Mononuclear cell (primary cell): ENCODE results near the gene LY6G6D. TPM values are rescaled to one million over a fixed set of nuclear protein-coding genes. Genes with fewer than 3 reads are reported as not detected.
A peak's percentile ranks its signal among the peaks of the same experiment; 100 is the strongest.

Experiments used
- H3K27me3 ChIP-seq: 2 replicates; pipeline ENCODE4 v1.6.0; 2011; ENCODE audit warnings: low read length, control low read depth; ENCODE audit not compliant: insufficient read depth
- H3K4me1 ChIP-seq: 2 replicates; pipeline ENCODE4 v1.5.1; 2011; ENCODE audit warnings: mild to moderate bottlenecking, low read length, control low read depth; ENCODE audit not compliant: insufficient read depth
- H3K4me3 ChIP-seq: 2 replicates; pipeline ENCODE4 v1.5.1; 2011; ENCODE audit warnings: mild to moderate bottlenecking, low read length, moderate library complexity
- H3K9me3 ChIP-seq: 2 replicates; pipeline ENCODE4 v1.5.1; 2011; ENCODE audit warnings: low read depth, mild to moderate bottlenecking, control low read depth, low read length
- total RNA-seq: library from RNA; depleted of rRNA; stranded (reverse); fragments of >200 nt; gene quantifications from one replicate; pipeline ENCODE4 v1.2.3, GENCODE V29; 2012

LY6G6D gene
- total RNA-seq, 1 donor: 1.0 TPM

DNA sequence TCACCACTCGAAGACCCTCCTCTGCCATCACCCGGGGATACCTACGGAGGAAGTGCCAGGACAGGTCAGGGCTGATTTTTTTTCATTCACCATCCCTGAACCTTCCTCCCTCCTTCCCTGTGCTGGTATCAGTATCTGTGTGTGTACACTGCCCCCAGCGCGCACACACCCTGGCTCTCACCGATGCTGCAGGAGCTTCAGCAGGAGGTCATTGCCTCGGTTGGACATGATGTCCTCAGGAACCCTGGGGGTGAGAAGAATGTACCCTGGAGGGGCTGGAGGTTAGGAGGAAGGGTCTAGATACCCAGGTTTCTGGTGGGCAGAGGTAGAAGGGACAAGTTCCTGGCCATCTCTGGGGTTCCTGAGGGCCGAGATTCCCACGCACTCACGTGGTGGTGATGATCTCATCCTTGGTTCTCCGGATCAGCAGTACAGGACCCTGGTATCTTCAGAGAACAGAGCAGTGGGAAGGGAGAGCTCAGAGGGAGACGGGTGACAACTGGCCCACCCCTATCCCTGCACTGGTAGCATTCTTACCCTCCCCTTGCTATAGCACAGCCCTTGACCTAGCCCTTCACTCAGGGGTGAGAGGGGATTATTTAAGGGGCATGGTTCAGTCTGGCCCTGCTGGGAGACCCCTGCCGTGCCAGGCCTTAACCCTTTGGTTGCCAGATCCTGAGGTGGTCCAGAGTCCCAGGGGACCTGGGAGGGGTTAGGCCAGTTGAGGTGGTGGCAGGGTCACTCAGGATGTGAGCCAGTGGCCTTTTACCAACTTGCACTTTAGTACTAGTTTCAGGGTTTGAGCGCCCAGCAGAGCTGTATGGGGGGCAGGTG, 27.1 kb upstream of the LY6G6D start:
- no peak overlapping the region for H3K4me3 ChIP-seq
- peaks cover 15% of the 10 kb centered on the region for H3K4me1 ChIP-seq

DNA sequence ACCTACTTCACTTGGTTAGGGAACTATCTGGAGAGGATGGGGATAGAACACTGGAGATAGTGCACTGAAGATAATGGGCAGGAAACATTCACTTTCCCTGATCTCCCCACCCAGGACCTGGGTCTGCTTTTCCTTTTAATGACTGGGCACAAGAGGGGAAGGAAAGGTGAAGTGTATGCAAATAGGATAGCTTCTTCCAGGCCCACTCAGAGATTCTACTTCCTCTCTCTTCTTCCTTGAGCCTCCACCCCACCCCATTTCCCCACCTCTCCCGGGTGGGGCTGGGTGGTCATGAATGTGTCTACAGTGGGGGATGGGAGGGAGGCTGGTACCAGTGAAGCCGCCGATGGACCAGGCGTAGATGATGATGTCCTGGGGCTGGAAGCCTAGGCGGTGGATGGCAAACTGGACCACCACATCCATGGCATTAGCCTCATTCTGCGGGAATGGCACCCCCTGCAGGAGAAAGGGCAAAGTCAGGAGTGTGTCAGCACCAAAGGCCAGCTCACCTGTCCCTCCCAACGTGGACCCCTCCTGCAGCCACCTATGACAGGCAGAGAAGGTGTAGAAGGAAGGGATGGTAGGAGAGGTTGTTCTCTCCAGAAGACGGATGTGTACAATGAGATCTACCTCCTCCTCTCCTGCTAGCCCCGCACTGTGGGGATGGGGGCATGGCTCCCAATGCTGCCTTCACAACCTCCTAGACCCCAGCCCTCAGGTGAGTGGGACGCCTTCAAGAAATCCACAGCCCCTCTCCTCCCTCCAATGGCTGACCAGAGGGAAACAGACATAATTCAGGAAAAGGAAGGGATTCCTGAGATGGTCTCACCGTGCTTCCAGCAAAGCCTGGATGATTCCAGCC, 25.7 kb upstream of the LY6G6D start:
- Histone ChIP-seq H3K9me3 (no peaks in the 10 kb centered on the region), H3K27me3 (no peaks in the 10 kb centered on the region), H3K4me3 (no peak overlapping the region), H3K4me1 (peaks cover 12% of the 10 kb centered on the region)

More for the DNA sequence above, 27.1 kb upstream of the LY6G6D start:
- no peaks in the 10 kb centered on the region for H3K27me3 ChIP-seq
- no peaks in the 10 kb centered on the region for H3K9me3 ChIP-seq

DNA sequence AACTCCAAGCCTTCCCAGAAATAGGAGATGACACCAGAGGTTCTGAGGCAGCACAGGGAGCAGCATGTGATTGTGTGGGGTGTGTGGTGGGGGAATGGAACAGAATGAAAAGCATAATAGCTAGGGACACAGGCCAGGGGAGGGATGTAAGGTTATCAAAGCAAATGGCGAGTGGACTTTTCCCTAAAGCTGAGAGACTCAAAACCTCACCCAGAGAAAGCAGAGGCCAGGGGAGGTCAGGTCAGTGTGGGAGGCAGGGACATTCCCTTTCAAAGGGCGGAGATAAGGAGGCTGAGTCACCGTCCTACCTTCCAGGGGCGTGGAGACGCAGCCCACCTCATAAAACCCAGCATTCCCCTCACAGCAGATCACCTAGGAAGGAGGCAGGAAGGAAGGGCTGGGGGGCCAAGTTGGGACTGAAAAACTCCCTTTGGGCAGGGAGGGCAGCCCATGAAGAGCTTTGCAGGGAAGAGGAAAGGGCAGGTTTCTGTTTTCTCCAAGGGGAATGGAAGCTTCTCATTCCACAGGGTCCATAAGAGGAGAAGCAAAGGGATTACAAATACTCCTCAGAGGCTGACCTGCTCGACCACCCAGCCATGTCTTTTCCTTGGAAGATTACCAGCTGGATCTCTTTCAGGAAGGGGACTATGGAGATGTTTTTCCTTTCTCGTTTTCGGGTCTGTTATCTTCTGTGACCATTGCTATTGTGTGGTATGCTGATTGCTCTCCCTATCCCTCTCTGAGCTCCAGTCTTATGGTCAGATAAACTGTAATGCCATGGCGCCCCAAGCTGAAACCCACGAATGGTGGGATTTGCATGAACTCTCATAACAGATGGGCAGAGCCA, 24.7 kb upstream of the LY6G6D start:
- Histone ChIP-seq H3K27me3 (no peaks in the 10 kb centered on the region), H3K4me3 (no peak overlapping the region), H3K4me1 (peaks cover 12% of the 10 kb centered on the region), H3K9me3 (no peaks in the 10 kb centered on the region)

DNA sequence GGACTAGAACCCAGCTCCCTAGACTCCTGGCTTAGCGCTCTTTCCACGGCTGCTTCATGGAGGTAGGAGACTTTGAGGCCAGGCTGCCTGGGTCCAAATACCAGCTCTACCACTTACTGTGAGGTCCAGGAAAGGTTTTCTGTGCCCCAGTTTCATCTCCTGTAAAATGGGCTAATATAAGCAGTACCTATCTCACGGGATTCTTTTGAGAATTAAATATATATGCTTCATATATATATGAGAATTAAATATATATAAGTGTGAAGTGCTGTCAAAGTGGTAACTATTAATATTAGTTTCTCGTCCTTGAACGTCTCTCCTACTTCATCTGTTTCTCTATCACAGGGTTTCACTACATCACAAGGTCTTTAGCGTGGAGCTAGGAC, 24.1 kb upstream of the LY6G6D start:
- no peak overlapping the region for H3K4me3 ChIP-seq
- H3K4me1 ChIP-seq: peaks cover 12% of the 10 kb centered on the region
- H3K9me3 ChIP-seq: no peaks in the 10 kb centered on the region
- H3K27me3 ChIP-seq: no peaks in the 10 kb centered on the region

DNA sequence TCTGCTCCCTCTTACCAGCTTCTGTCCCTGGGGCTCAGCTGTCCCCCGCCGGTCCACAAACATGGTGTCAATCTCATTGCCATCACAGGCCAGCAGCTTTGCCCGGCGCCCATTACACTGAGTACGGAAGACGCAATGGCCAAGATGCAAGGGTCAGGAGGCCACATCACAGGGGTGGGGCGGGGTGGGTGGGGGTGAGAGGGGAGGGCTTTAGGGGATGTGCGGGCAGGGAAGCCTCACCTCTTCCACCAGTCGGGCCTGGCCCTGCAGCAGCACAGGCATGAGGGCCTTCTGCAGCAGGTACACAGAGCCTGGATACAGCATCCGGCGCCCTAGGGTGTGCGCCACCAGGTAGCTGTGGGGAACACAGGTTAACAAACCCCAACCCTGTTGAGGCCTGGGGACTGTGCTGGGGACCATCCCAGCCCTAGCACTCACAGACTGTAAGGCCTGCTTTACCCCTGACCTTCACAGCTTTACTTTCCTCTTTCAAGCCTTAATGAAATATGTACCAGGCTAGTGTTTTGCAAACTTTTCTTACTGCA, 23.5 kb upstream of the LY6G6D start:
- no peak overlapping the region for H3K4me3 ChIP-seq
- no peaks in the 10 kb centered on the region for H3K27me3 ChIP-seq
- H3K9me3 ChIP-seq: no peaks in the 10 kb centered on the region

DNA sequence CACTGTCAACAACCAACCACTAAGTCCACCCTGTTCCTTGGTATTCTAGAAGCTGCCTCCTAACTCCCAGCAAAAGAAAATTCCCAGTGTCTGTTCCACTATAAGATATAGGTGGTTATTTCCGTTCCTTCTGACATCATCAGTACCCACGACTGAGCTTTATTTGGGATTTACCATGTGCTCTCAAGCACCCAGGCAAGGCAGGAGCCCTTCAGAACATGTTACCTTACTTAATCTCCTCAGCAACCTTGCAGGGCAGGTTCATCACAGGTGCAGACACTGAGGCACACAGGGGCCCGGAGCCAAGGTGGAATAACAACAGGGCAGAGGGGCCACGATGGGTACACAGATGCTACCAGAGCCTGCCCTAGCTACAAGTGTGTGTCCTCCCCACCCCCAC, 22.8 kb upstream of the LY6G6D start:
- Histone ChIP-seq H3K27me3 (no peaks in the 10 kb centered on the region), H3K4me1 (peaks cover 12% of the 10 kb centered on the region), H3K4me3 (no peak overlapping the region), H3K9me3 (no peaks in the 10 kb centered on the region)

More for the DNA sequence above, 23.5 kb upstream of the LY6G6D start:
- H3K4me1 ChIP-seq: peaks cover 12% of the 10 kb centered on the region

DNA sequence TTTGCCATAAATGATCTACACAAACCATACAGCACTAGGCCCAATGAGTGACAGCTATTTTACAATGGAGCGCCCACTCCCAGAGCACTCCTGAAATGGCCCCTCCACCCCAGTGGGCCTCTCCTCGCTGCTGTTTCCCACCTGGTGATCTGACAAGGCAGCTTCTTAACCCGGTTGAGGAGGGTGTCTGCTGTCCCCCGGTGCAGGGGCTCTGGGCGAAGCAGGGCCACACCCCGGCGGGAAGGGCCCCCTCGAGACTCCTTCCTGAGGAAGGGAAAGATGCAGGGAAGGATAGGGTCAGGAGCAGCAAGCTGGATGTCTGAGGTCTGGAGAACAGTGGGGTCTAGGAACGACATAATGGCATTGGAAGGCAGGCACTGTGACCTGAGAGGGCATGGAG, 22.3 kb upstream of the LY6G6D start:
- Histone ChIP-seq H3K4me3 (no peak overlapping the region), H3K27me3 (no peaks in the 10 kb centered on the region), H3K9me3 (no peaks in the 10 kb centered on the region), H3K4me1 (peaks cover 12% of the 10 kb centered on the region)

DNA sequence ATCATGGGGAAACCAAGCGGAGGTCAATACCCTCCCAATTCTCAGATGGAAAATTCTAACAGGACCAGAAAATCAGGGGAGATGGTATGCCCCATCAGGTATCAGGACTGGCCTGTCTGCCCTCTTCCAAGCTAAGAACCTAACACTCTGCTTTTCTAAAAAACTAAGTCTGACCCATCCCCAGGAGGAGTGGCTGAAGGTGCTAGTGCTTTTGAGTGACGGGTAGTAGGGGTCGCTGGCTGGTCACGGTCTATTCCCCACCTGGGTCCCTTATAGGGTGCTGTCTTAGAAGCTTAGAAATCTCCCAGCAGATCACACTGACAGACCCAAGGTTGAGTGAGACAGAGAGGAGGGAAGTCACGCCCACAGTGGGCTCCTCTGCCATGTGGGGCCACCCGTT, 21.6 kb upstream of the LY6G6D start:
- Histone ChIP-seq H3K9me3 (no peaks in the 10 kb centered on the region), H3K27me3 (no peaks in the 10 kb centered on the region), H3K4me1 (peaks cover 12% of the 10 kb centered on the region), H3K4me3 (no peak overlapping the region)

DNA sequence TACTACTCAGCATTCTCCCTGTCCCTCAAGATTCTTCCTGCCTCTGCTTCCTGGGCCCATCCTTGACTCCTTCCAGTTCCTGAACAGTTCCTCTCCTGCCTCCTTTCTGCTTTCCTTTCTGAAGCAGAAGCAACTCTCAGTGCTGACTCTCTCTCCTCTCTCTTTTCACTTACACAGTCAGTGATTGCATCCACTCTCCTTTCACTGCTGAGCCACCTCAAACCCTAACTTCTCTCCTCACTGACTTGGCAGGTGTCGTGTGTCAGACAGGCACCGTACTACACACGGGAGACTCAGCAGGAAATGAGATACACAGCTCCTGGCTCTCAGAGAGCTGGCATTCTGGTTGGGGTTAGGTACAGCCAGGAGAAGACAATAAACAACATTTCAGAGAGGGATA, 17.6 kb upstream of the LY6G6D start:
- Histone ChIP-seq H3K27me3 (no peaks in the 10 kb centered on the region), H3K4me3 (no peak overlapping the region), H3K9me3 (no peaks in the 10 kb centered on the region), H3K4me1 (peaks cover 19% of the 10 kb centered on the region)

DNA sequence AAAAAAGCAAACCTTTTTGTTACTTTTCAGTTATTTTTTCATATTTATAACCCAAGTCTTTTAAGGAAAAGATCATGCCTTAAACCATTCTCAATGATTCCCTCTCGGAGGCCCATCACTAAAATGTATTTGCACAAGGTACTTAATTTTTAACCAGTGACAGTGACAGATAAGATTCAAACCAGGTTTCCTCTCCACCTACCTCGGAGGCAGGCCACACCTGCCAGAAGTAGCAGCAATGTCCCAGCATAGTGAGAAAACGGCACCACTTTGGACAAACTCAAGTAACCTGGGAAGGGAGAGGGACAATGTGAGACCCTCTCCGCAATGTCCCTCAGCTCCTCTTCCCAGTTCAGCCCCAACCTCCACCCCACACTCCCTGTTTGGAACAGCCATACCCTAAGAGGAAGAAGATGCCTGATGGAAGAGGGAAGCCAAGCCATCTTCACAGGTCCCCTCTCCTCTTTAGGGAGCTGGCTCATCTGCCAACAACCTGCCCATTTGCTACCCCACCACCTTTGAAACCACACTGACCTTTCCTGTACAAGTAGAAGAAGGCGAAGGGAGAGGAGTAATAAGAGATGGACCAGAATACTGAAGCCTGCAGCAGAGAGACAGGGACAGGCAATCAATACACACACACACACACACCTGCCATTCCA, 14.3 kb upstream of the LY6G6D start:
- Histone ChIP-seq H3K4me1 (peaks cover 26% of the 10 kb centered on the region), H3K27me3 (no peaks in the 10 kb centered on the region), H3K9me3 (no peaks in the 10 kb centered on the region), H3K4me3 (no peak overlapping the region)

DNA sequence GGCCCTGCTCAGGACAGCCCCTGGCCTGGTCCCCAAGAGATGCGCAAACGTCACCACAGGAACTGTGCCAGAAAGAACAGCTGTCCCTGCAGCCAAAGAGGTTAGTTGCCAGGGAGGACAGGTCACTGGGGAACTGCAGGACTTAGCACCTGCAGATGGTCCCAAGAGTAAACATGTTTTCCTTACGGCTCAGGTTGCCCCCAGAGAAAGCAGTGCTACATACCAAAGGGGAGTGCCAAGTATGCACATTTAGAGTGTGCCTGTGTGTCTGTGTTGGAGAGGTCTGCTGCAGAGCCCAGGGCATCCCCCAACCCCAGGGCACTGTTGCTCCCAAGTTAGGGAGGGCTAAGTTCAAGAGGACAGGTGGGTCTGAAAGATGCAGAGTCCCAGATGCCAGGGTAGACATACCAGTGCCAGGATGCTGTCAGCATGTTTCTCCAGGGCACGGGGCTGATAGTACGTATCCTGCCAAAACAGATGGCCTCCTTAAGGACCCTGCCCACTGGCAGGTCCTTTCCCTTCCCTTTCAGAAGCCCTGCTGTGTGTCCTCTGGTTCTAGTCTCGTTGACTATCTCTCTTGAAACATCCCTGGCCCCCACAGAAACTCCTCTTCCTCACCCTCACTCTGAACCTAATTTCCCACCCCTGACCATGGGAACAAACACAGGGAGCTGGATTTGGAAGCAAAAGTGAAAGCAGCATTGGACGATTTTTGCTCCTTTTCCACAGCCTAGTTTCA, 13.3 kb upstream of the LY6G6D start:
- Histone ChIP-seq H3K27me3 (no peaks in the 10 kb centered on the region), H3K4me1 (peaks cover 26% of the 10 kb centered on the region), H3K9me3 (no peaks in the 10 kb centered on the region), H3K4me3 (peak overlapping the region; percentile 92)

DNA sequence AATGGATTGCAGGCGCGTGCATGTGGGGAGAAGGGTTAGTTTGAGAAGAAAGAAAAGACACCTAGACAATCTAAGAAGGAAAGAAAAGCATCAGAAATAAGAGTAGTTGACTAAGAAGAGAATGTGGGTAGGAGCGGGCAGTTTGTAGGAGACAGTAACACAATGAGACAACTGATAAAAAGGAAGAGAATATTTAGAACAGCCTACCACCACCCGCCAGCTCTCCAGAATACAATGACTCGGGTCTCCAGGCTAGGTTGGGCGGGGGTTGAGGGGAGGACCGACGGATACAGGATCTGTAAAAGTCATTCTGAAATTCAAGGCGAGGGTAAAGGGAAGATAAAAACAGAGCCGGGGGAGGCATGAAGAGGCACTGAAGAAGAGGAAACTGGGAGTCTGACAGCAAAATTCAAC, 12.7 kb upstream of the LY6G6D start:
- Histone ChIP-seq H3K9me3 (no peaks in the 10 kb centered on the region), H3K4me1 (peaks cover 26% of the 10 kb centered on the region), H3K4me3 (peak overlapping the region; percentile 92), H3K27me3 (no peaks in the 10 kb centered on the region)

DNA sequence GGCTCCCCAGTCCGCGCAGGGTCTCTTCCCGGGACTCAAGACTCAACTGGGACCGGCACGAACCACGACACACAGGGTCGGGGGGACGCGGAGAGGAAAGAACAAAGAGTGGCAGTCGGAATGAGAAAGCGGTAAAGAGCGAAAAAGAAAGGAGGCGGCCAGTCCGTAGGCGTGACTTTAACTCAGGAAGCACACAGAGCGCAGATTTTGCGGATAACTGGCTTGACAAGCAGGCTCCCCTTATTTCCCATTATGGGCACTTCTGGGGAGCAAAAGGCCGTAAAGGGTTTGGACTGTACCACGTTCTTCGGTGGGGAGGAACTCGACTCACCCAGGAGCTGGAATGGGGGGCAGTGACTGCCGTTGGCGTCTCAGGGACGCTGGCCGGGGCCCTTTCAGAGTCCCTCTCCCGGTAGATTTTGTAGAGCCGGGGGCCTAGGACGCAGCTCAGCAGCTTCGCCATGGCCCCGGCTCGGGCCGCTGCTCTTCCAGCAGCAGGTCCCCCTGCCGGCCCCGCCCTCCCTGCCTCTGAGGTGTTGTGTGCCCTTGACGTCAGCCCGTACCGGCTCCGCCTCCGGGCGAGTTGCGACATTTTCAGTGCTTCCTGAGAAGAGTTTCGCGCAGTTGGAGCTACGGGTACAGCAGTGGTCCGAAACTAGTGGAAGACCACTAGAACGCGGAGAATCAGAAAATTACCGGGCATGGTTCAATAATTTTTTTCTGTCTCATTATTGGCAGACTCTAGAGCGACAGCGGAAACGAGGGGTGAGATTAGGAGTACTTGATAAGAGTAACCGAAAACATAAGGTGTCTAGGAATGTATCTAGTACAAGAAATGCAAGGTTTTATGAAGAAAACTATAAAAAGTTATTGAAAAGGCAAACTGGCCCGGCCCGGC, 12.1 kb upstream of the LY6G6D start, which contains the start of gene ABHD16A:
TSS of gene ABHD16A (minus strand) at position 506 of the 898 bp plus-strand sequence. CDS start at position 463, 43 bp downstream.
- no peaks in the 10 kb centered on the region for H3K9me3 ChIP-seq
- H3K27me3 ChIP-seq: no peaks in the 10 kb centered on the region
- H3K4me1 ChIP-seq: peaks cover 26% of the 10 kb centered on the region
- peak within 1 kb of the TSS; percentile 92 for H3K4me3 ChIP-seq
